DMS53 (cell line): ENCODE measurements around the gene KCNIP3.

Experiments used
- DNase-seq: peaks from one replicate; lab custom pipeline; 2025; lab: John Stamatoyannopoulos, UW

The KCNIP3 gene

GRCh38 chr2:95312543-95313201 is 15.5 kb downstream of the KCNIP3 start:
- DNase-seq, result no peak

- DNase-seq, result peak; percentile 83
These were observed 16.4 kb downstream of the KCNIP3 start for GRCh38 chr2:95313296-95314131.

GRCh38 chr2:95314598-95314963 is 17.4 kb downstream of the KCNIP3 start:
- no peak for DNase-seq

GRCh38 chr2:95314964-95315611 is 17.9 kb downstream of the KCNIP3 start:
- DNase-seq, result peak; percentile 87

- no peak for DNase-seq
These were observed 18.8 kb downstream of the KCNIP3 start for GRCh38 chr2:95315801-95316411.

- no peak for DNase-seq
These were observed 19.4 kb downstream of the KCNIP3 start for GRCh38 chr2:95316466-95317122.

GRCh38 chr2:95317123-95317500 is 20.0 kb downstream of the KCNIP3 start:
- DNase-seq, result no peak

- DNase-seq, result no peak
These were observed 20.7 kb downstream of the KCNIP3 start for GRCh38 chr2:95317665-95318425.

- no peak for DNase-seq
These were observed 21.5 kb downstream of the KCNIP3 start for GRCh38 chr2:95318431-95319220.

- no peak for DNase-seq
These were observed 22.6 kb downstream of the KCNIP3 start for GRCh38 chr2:95319481-95320343.

GRCh38 chr2:95320344-95320712 is 23.2 kb downstream of the KCNIP3 start:
- no peak for DNase-seq

GRCh38 chr2:95320986-95321767 is 24.0 kb downstream of the KCNIP3 start:
- no peak for DNase-seq

GRCh38 chr2:95323347-95324155 is 26.4 kb downstream of the KCNIP3 start:
- peak; percentile 82 for DNase-seq

- no peak for DNase-seq
These were observed 27.9 kb downstream of the KCNIP3 start for GRCh38 chr2:95325026-95325425.

GRCh38 chr2:95325590-95326432 is 28.7 kb downstream of the KCNIP3 start:
- DNase-seq, result no peak

- DNase-seq, result no peak
These were observed 29.4 kb downstream of the KCNIP3 start for GRCh38 chr2:95326433-95327140.
